Fibroblast of lung (primary cell): ENCODE data around the gene SDHB.

Source experiments
- EZH2 ChIP-seq: IDR thresholded peaks from 2 replicates; pipeline ENCODE4 v1.5.1; 2012; ENCODE audit warnings: low read length, control low read depth, mild to moderate bottlenecking; ENCODE audit errors: missing control alignments
- TF ChIP-seq, protein P1 (sequence below), 2 donors: IDR thresholded peaks in 1 of 2; conservative IDR thresholded peaks in 1 of 2; 1 replicate in 1 of 2; 2 replicates in 1 of 2; pipeline ENCODE4 v1.5.1; 2011 to 2012; ENCODE audit warnings: low read length in 2 of 2, control low read depth in 1 of 2, inconsistent platforms in 1 of 2, low read depth in 1 of 2, mild to moderate bottlenecking in 1 of 2

DNA sequence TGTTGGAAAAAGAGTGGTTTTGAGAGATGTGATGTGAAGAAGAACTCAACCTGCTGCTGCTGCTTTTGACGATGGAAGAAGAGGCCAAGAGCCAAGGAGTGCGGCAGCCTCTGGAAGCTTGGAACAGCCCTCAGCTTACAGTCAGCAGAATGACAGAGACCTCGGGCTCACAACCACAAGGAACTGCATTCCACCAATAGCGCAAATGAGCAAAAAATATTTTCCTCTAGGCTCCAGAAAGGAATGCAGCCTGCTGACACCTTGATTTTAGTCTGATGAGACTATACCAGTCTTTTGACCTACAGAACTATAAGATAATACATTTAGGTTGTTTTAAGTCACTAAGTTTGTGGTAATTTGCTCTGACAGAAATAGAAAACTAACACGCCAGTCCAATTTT lies 10.2 kb downstream of the SDHB start:
- TF ChIP-seq, protein P1, sequence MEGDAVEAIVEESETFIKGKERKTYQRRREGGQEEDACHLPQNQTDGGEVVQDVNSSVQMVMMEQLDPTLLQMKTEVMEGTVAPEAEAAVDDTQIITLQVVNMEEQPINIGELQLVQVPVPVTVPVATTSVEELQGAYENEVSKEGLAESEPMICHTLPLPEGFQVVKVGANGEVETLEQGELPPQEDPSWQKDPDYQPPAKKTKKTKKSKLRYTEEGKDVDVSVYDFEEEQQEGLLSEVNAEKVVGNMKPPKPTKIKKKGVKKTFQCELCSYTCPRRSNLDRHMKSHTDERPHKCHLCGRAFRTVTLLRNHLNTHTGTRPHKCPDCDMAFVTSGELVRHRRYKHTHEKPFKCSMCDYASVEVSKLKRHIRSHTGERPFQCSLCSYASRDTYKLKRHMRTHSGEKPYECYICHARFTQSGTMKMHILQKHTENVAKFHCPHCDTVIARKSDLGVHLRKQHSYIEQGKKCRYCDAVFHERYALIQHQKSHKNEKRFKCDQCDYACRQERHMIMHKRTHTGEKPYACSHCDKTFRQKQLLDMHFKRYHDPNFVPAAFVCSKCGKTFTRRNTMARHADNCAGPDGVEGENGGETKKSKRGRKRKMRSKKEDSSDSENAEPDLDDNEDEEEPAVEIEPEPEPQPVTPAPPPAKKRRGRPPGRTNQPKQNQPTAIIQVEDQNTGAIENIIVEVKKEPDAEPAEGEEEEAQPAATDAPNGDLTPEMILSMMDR (conservative IDR thresholded peaks at IDR 0.05 in 1 of 2, IDR thresholded peaks at IDR 0.05 in 1 of 2; ENCODE audit: low read depth in 1 of 2, low read length in 2 of 2), result no peak
- TF ChIP-seq EZH2, result no peak
